Trophoblast cell (in vitro differentiated cells and primary cell): ENCODE results near the gene SHPK.

Source experiments
- DNase-seq, 2 donors: peaks; one replicate each; pipeline ENCODE4 v3.0.0-alpha.2; 2016
- H2AFZ ChIP-seq: 2 replicates; pipeline ENCODE4 v1.6.1; 2013; ENCODE audit warnings: low read length, moderate library complexity, mild to moderate bottlenecking; ENCODE audit not compliant: insufficient read depth, poor library complexity
- H2AK5ac ChIP-seq: 2 replicates; pipeline ENCODE4 v1.6.1; 2013; ENCODE audit warnings: mild to moderate bottlenecking, low read length
- H2BK120ac ChIP-seq: 2 replicates; pipeline ENCODE4 v1.6.1; 2013; ENCODE audit warnings: low read length, mild to moderate bottlenecking, moderate library complexity; ENCODE audit not compliant: insufficient read depth, poor library complexity
- H2BK12ac ChIP-seq: 2 replicates; pipeline ENCODE4 v1.6.1; 2013; ENCODE audit warnings: mild to moderate bottlenecking, low read length, moderate library complexity
- H2BK5ac ChIP-seq: 2 replicates; pipeline ENCODE4 v1.6.1; 2013; ENCODE audit warnings: low read length, low read depth, moderate library complexity, mild to moderate bottlenecking; ENCODE audit not compliant: poor library complexity
- H3K14ac ChIP-seq: 2 replicates; pipeline ENCODE4 v1.6.1; 2013; ENCODE audit warnings: mild to moderate bottlenecking, low read length
- H3K18ac ChIP-seq: 2 replicates; pipeline ENCODE4 v1.6.1; 2013; ENCODE audit warnings: mild to moderate bottlenecking, low read length
- H3K23ac ChIP-seq: 2 replicates; pipeline ENCODE4 v1.6.1; 2013; ENCODE audit warnings: low read length
- H3K27ac ChIP-seq: 2 replicates; pipeline ENCODE4 v1.5.1; 2013; ENCODE audit warnings: low read depth, mild to moderate bottlenecking, inconsistent platforms, low read length, moderate library complexity
- H3K27me3 ChIP-seq: 2 replicates; pipeline ENCODE4 v1.6.1; 2013; ENCODE audit warnings: inconsistent platforms, mild to moderate bottlenecking, low read length, moderate library complexity; ENCODE audit not compliant: insufficient read depth
- H3K36me3 ChIP-seq, 2 experiments: 1 replicate in 1 of 2; 2 replicates in 1 of 2; pipeline ENCODE4 v1.6.1; 2013; ENCODE audit warnings: low read length in 2 of 2, mild to moderate bottlenecking in 2 of 2, moderate library complexity in 1 of 2; ENCODE audit not compliant: insufficient read depth in 2 of 2, control insufficient read depth in 1 of 2
- H3K4ac ChIP-seq: 2 replicates; pipeline ENCODE4 v1.6.1; 2013; ENCODE audit warnings: low read depth, mild to moderate bottlenecking, low read length, moderate library complexity
- H3K4me1 ChIP-seq, 2 experiments: 1 replicate in 1 of 2; 2 replicates in 1 of 2; pipeline ENCODE4 v1.6.1; 2013; ENCODE audit warnings: low read length in 2 of 2, mild to moderate bottlenecking in 2 of 2, moderate library complexity in 1 of 2; ENCODE audit not compliant: insufficient read depth in 2 of 2, control insufficient read depth in 1 of 2
- H3K4me2 ChIP-seq: 2 replicates; pipeline ENCODE4 v1.6.1; 2013; ENCODE audit warnings: inconsistent platforms, mild to moderate bottlenecking, low read length, moderate library complexity
- H3K4me3 ChIP-seq: 2 replicates; pipeline ENCODE4 v1.5.1; 2013; ENCODE audit warnings: mild to moderate bottlenecking, low read depth, low read length, inconsistent platforms
- H3K79me1 ChIP-seq: one replicate; pipeline ENCODE4 v1.6.1; 2013; ENCODE audit warnings: low read length
- H3K79me2 ChIP-seq: 2 replicates; pipeline ENCODE4 v1.6.1; 2013; ENCODE audit warnings: low read length, mild to moderate bottlenecking; ENCODE audit not compliant: control insufficient read depth, insufficient read depth, poor library complexity
- H3K9ac ChIP-seq: 2 replicates; pipeline ENCODE4 v1.6.1; 2013; ENCODE audit warnings: mild to moderate bottlenecking, low read length
- H3K9me3 ChIP-seq: 2 replicates; pipeline ENCODE4 v1.6.1; 2013; ENCODE audit warnings: low read depth, mild to moderate bottlenecking, control low read depth, inconsistent platforms, low read length; ENCODE audit not compliant: insufficient read depth
- H4K12ac ChIP-seq: 2 replicates; pipeline ENCODE4 v1.6.1; 2013; ENCODE audit warnings: low read depth, mild to moderate bottlenecking, low read length, moderate library complexity
- H4K8ac ChIP-seq: 2 replicates; pipeline ENCODE4 v1.6.1; 2013; ENCODE audit warnings: low read depth, mild to moderate bottlenecking, low read length, moderate library complexity
- H4K91ac ChIP-seq: one replicate; pipeline ENCODE4 v1.6.1; 2013; ENCODE audit warnings: low read depth, mild to moderate bottlenecking, low read length, moderate library complexity
- WGBS: extraction: QIAGEN DNeasy Blood & Tissue Kit; methylation state at CpG from one replicate; pipeline ENCODE4 v1.1.7; 2013; ENCODE audit warnings: missing lambda C conversion rate; ENCODE audit not compliant: insufficient read length, insufficient coverage; ENCODE audit errors: extremely low coverage; 5-methylcytosine and 5-hydroxymethylcytosine counted together

The SHPK gene

DNA sequence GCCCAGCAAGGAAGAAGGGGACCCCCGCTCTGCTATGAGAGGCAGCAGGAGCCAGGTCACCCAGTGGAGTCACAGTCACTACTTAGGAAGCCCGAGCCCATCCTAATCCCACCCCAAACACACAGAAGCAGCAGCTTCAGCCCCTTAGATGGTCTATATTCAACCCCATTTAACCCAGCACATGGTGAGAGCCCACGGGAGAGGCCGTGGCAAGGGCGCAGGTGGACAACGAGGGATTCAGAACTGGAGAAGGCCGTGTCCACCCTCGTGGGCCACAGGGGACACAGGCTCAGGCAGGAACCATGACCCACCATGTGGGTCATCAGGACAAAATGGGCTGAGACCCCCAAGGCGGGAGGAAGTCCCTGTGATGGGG, 76.8 kb downstream of the SHPK start:
- Histone ChIP-seq H3K4me3 (no peak overlapping the region), H2BK12ac (no peak overlapping the region), H3K27me3 (no peaks in the 10 kb centered on the region), H3K36me3 (no peaks in the 10 kb centered on the region), H2AFZ (peak overlapping the region; percentile 25), H4K8ac (no peak overlapping the region), H3K18ac (no peak overlapping the region), H2BK5ac (no peak overlapping the region), H3K27ac (no peak overlapping the region), H4K12ac (no peak overlapping the region), H3K9me3 (no peaks in the 10 kb centered on the region), H3K4me1 (peaks cover 0 to 3% of the 10 kb centered on the region in 2 experiments), H2BK120ac (no peak overlapping the region), H2AK5ac (no peak overlapping the region), H3K79me2 (no peaks in the 10 kb centered on the region), H3K4me2 (no peak overlapping the region), H3K23ac (no peak overlapping the region), H3K9ac (peak overlapping the region; percentile 11), H3K4ac (no peak overlapping the region), H3K14ac (no peak overlapping the region), H4K91ac (no peak overlapping the region), H3K79me1 (no peaks in the 10 kb centered on the region)
- no CpG with 5 or more reads among the region's 9 CpGs for WGBS
- DNase-seq = no peak

DNA sequence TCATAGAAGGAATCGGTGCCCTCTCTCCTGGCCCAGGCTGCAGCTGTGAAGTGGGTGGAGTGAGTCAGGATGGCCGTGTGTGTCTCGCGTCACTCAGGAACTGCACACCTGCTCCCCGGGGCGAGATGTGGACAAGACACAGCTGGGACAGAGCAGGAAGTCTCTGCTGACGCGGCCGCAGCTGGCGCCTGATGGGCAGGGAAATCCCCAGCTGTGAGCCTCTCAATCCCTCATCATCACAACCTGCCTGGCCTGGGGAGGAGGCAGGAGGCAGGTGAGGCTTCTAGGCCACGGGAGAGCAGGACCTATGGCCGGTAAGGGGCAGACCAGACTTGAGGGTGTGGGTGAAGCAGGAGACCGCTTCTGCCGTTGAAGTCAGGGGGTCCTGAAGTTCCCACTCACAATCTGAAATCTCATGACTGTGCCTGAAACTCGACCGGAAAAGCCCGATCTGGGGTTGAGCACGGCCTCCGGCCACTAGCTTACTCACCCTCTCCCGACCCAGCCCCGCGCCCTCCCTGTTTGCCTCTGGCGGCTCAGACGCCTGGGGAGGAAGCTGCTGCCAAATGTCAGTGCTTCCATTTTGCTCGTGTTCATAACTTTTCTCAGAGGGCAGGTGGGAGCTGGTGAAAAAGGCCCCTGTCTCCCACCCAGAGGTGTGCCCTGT, 77.3 kb downstream of the SHPK start:
- Histone ChIP-seq H3K18ac (no peak overlapping the region), H2BK12ac (no peak overlapping the region), H3K23ac (no peak overlapping the region), H4K8ac (no peak overlapping the region), H3K9me3 (no peaks in the 10 kb centered on the region), H2AFZ (peak overlapping the region; percentile 25), H3K4me2 (no peak overlapping the region), H2BK120ac (no peak overlapping the region), H2AK5ac (no peak overlapping the region), H3K79me2 (no peaks in the 10 kb centered on the region), H3K27ac (no peak overlapping the region), H3K4me3 (no peak overlapping the region), H3K14ac (no peak overlapping the region), H3K36me3 (no peaks in the 10 kb centered on the region), H3K4me1 (peaks cover 0 to 3% of the 10 kb centered on the region in 2 experiments), H4K91ac (no peak overlapping the region), H2BK5ac (no peak overlapping the region), H3K9ac (no peak overlapping the region), H4K12ac (no peak overlapping the region), H3K79me1 (no peaks in the 10 kb centered on the region), H3K4ac (no peak overlapping the region), H3K27me3 (no peaks in the 10 kb centered on the region)
- peak; percentile 85 to 89 for DNase-seq
- no CpG with 5 or more reads among the region's 25 CpGs for WGBS
